Measurements from ENCODE around the gene DNAAF5. TPM values are rescaled to one million over a fixed set of nuclear protein-coding genes. Genes with fewer than 3 reads are reported as not detected.
"Not testable (repeated sequence)": the region's sequence is repeated elsewhere in the genome, so short reads cannot be mapped to it uniquely, and the experiment has no call there.

Gene DNAAF5
- total RNA-seq, 4 donors from 2014 or later = 26.7 to 34.4 (median 29.0) TPM

GRCh38 chr7:741191-741671 is 14.7 kb downstream of the DNAAF5 start:
- Histone ChIP-seq H3K36me3 (peaks cover 38% of the 10 kb centered on the region), H3K27me3 (no peaks in the 10 kb centered on the region), H3K27ac (no peak overlapping the region), H3K4me1 (no peaks in the 10 kb centered on the region), H3K9me3 (no peaks in the 10 kb centered on the region), H3K4me3 (no peak overlapping the region)
- TF ChIP-seq POLR2A (IDR thresholded peaks at IDR 0.05) (no peak), POLR2AphosphoS5 (IDR thresholded peaks at IDR 0.05) (no peak), EP300 (IDR thresholded peaks at IDR 0.05) (no peak), CTCF (IDR thresholded peaks at IDR 0.05) (no peak)
- peak in 1 of 2 donors; percentile 59 for DNase-seq (ENCODE audit: low spot score in 2 of 2)
- 94% methylated on average over 8 of the region's 17 CpGs for WGBS

- Histone ChIP-seq H3K4me3 (no peak overlapping the region), H3K27ac (no peak overlapping the region), H3K4me1 (no peaks in the 10 kb centered on the region), H3K27me3 (no peaks in the 10 kb centered on the region), H3K36me3 (peaks cover 38% of the 10 kb centered on the region), H3K9me3 (no peaks in the 10 kb centered on the region)
- WGBS = 94% methylated on average over 13 of the region's 15 CpGs
- peak in 1 of 2 donors; percentile 59 for DNase-seq (ENCODE audit: low spot score in 2 of 2)
- TF ChIP-seq CTCF (IDR thresholded peaks at IDR 0.05) (no peak), POLR2AphosphoS5 (IDR thresholded peaks at IDR 0.05) (no peak), EP300 (IDR thresholded peaks at IDR 0.05) (no peak), POLR2A (IDR thresholded peaks at IDR 0.05) (no peak)
Measured at GRCh38 chr7:741850-742249, 15.4 kb downstream of the DNAAF5 start.

GRCh38 chr7:742791-743190 is 16.3 kb downstream of the DNAAF5 start:
- H3K9me3 ChIP-seq = no peaks in the 10 kb centered on the region
- no peaks in the 10 kb centered on the region for H3K27me3 ChIP-seq
- no peak overlapping the region for H3K4me3 ChIP-seq
- WGBS = 96% methylated on average over 8 of the region's 8 CpGs
- no peaks in the 10 kb centered on the region for H3K4me1 ChIP-seq
- no peak overlapping the region for H3K27ac ChIP-seq
- DNase-seq (ENCODE audit: low spot score in 2 of 2) = peak in 1 of 2 donors; percentile 33
- H3K36me3 ChIP-seq = peaks cover 38% of the 10 kb centered on the region
- TF ChIP-seq POLR2A (IDR thresholded peaks at IDR 0.05) = no peak
- no peak for TF ChIP-seq CTCF (IDR thresholded peaks at IDR 0.05)
- TF ChIP-seq POLR2AphosphoS5 (IDR thresholded peaks at IDR 0.05) = no peak
- no peak for TF ChIP-seq EP300 (IDR thresholded peaks at IDR 0.05)

GRCh38 chr7:743341-744127 is 17.0 kb downstream of the DNAAF5 start:
- DNase-seq (ENCODE audit: low spot score in 2 of 2) = peak in 1 of 2 donors; percentile 43
- H3K4me3 ChIP-seq, H3K4me1 ChIP-seq, H3K27me3 ChIP-seq, H3K9me3 ChIP-seq, H3K27ac ChIP-seq: not testable (repeated sequence)
- 61% methylated on average over 14 of the region's 14 CpGs for WGBS
- peaks cover 38% of the 10 kb centered on the region for H3K36me3 ChIP-seq

GRCh38 chr7:744128-744520 is 17.6 kb downstream of the DNAAF5 start:
- WGBS = 97% methylated on average over 5 of the region's 5 CpGs
- not testable (repeated sequence) for H3K27ac ChIP-seq; H3K4me1 ChIP-seq; H3K4me3 ChIP-seq; DNase-seq (ENCODE audit: low spot score in 2 of 2); H3K27me3 ChIP-seq; H3K9me3 ChIP-seq
- H3K36me3 ChIP-seq = peaks cover 35% of the 10 kb centered on the region

- WGBS = 98% methylated on average over 19 of the region's 20 CpGs
- no peaks in the 10 kb centered on the region for H3K4me1 ChIP-seq
- no peak overlapping the region for H3K4me3 ChIP-seq
- TF ChIP-seq POLR2AphosphoS5 (IDR thresholded peaks at IDR 0.05) (no peak), EP300 (IDR thresholded peaks at IDR 0.05) (no peak), CTCF (IDR thresholded peaks at IDR 0.05) (no peak), POLR2A (IDR thresholded peaks at IDR 0.05) (no peak)
- peak in 1 of 2 donors; percentile 43 for DNase-seq (ENCODE audit: low spot score in 2 of 2)
- H3K27ac ChIP-seq = no peak overlapping the region
- peaks cover 31% of the 10 kb centered on the region for H3K36me3 ChIP-seq
- no peaks in the 10 kb centered on the region for H3K27me3 ChIP-seq
- H3K9me3 ChIP-seq = no peaks in the 10 kb centered on the region
Measured at GRCh38 chr7:744854-745430, 18.4 kb downstream of the DNAAF5 start.

Data from suprapubic skin (tissue), 4 donors.